WTC11 (cell line): ENCODE data around the gene THUMPD3. TPM values are rescaled to one million over a fixed set of nuclear protein-coding genes. Genes with fewer than 3 reads are reported as not detected.

Experiments
- ATAC-seq: fragments of 200-7000 bp; cut with Tn5 transposase; 2 replicates; pipeline ENCODE4 v1.10.0; 2021; ENCODE audit warnings: mild to moderate bottlenecking, moderate library complexity
- CTCF ChIA-PET: fragments of 300-600 bp; sonication (Branson Sonifier 250); formaldehyde crosslinking; loops from one replicate; lab custom pipeline; 2021; ENCODE audit warnings: antibody characterized with exemption; lab: Charles Lee
- POLR2A ChIA-PET: fragments of 350-600 bp; sonication (Branson Sonifier 250); formaldehyde crosslinking; loops from one replicate; lab custom pipeline; 2021; ENCODE audit warnings: antibody characterized with exemption; lab: Charles Lee
- DNase-seq: peaks from one replicate; pipeline ENCODE4 v3.0.0; 2021; ENCODE audit warnings: low spot score
- H3K27ac Mint-ChIP-seq: 2 replicates; pipeline ENCODE4 v1.8.0; 2021; ENCODE audit warnings: mixed read lengths
- H3K27me3 Mint-ChIP-seq: 2 replicates; pipeline ENCODE4 v1.8.0; 2021; ENCODE audit warnings: low read depth, mild to moderate bottlenecking, moderate library complexity, mixed read lengths
- H3K36me3 Mint-ChIP-seq: 2 replicates; pipeline ENCODE4 v1.8.0; 2021; ENCODE audit warnings: mixed read lengths
- H3K4me1 Mint-ChIP-seq: 2 replicates; pipeline ENCODE4 v1.8.0; 2022; ENCODE audit warnings: mixed read lengths
- H3K4me3 Mint-ChIP-seq: 2 replicates; pipeline ENCODE4 v1.8.0; 2021; ENCODE audit warnings: mild to moderate bottlenecking, moderate library complexity, mixed read lengths
- H3K9me3 Mint-ChIP-seq: 2 replicates; pipeline ENCODE4 v1.8.0; 2021; ENCODE audit warnings: mixed read lengths
- ATF1 ChIP-seq: sonication (generic); formaldehyde crosslinking; IDR thresholded peaks from 2 replicates; pipeline ENCODE4 v1.8.1; 2023; ENCODE audit warnings: mild to moderate bottlenecking, moderate library complexity, missing genetic modification reagents
- CREM ChIP-seq: sonication (generic); formaldehyde crosslinking; IDR thresholded peaks from 2 replicates; pipeline ENCODE4 v1.8.1; 2022; ENCODE audit warnings: mild to moderate bottlenecking, missing genetic modification reagents, moderate library complexity
- ELF4 ChIP-seq: sonication (generic); formaldehyde crosslinking; IDR thresholded peaks from 2 replicates; pipeline ENCODE4 v1.8.1; 2022; ENCODE audit warnings: low read depth, mild to moderate bottlenecking, moderate library complexity, missing genetic modification reagents
- EMX1 ChIP-seq: fragments of 250-450 bp; sonication (Bioruptor Pico); IDR thresholded peaks from 2 replicates; pipeline ENCODE4 v1.8.0; 2021; ENCODE audit warnings: mild to moderate bottlenecking
- FOXP1 ChIP-seq: sonication (generic); formaldehyde crosslinking; IDR thresholded peaks from 2 replicates; pipeline ENCODE4 v1.8.0; 2022; ENCODE audit warnings: missing genetic modification reagents, mild to moderate bottlenecking, moderate library complexity, borderline replicate concordance
- HMGA2 ChIP-seq: fragments of 250-450 bp; sonication (Bioruptor Pico); IDR thresholded peaks from 2 replicates; pipeline ENCODE4 v1.4.0; 2021; ENCODE audit warnings: mild to moderate bottlenecking, moderate library complexity
- NFATC4 ChIP-seq: fragments of 250-450 bp; sonication (Bioruptor Pico); IDR thresholded peaks from 2 replicates; pipeline ENCODE4 v1.9.0; 2021; ENCODE audit warnings: mild to moderate bottlenecking
- NR2C2 ChIP-seq: sonication (generic); formaldehyde crosslinking; IDR thresholded peaks from 2 replicates; pipeline ENCODE4 v1.8.0; 2022; ENCODE audit warnings: mild to moderate bottlenecking, missing genetic modification reagents
- ZNF121 ChIP-seq: sonication (generic); formaldehyde crosslinking; IDR thresholded peaks from 2 replicates; pipeline ENCODE4 v1.8.0; 2023; ENCODE audit warnings: missing genetic modification reagents
- ZNF232 ChIP-seq: sonication (generic); formaldehyde crosslinking; IDR thresholded peaks from 2 replicates; pipeline ENCODE4 v1.8.0; 2022; ENCODE audit warnings: mild to moderate bottlenecking, missing genetic modification reagents
- ZNF396 ChIP-seq: fragments of 250-450 bp; sonication (Bioruptor Pico); IDR thresholded peaks from 2 replicates; pipeline ENCODE4 v1.8.0; 2021; ENCODE audit warnings: mild to moderate bottlenecking, moderate library complexity, borderline replicate concordance
- ZNF416 ChIP-seq: fragments of 250-450 bp; sonication (Bioruptor Pico); IDR thresholded peaks from 2 replicates; pipeline ENCODE4 v1.9.0; 2021; ENCODE audit warnings: mild to moderate bottlenecking, inconsistent platforms
- ZNF671 ChIP-seq: fragments of 250-450 bp; sonication (Bioruptor Pico); IDR thresholded peaks from 2 replicates; pipeline ENCODE4 v1.8.0; 2021; ENCODE audit warnings: mild to moderate bottlenecking
- total RNA-seq: library from RNA; stranded (reverse); gene quantifications from 3 replicates; pipeline ENCODE4 v1.2.3, GENCODE V29; 2021
- TF ChIP-seq, protein P1 (sequence below): fragments of 250-450 bp; sonication (Bioruptor Pico); IDR thresholded peaks from 2 replicates; pipeline ENCODE4 v1.8.0; 2021; ENCODE audit warnings: mild to moderate bottlenecking
- TF ChIP-seq, protein P2 (sequence below): sonication (generic); formaldehyde crosslinking; IDR thresholded peaks from 2 replicates; pipeline ENCODE4 v1.8.0; 2022; ENCODE audit warnings: mild to moderate bottlenecking, missing genetic modification reagents
- TF ChIP-seq, protein P3 (sequence below): fragments of 250-450 bp; sonication (Bioruptor Pico); IDR thresholded peaks from 2 replicates; pipeline ENCODE4 v1.9.0; 2021; ENCODE audit warnings: mild to moderate bottlenecking
- TF ChIP-seq, protein P4 (sequence below): sonication (generic); formaldehyde crosslinking; conservative IDR thresholded peaks from 2 replicates; pipeline ENCODE4 v1.8.1; 2022; ENCODE audit warnings: mild to moderate bottlenecking, missing genetic modification reagents

Gene THUMPD3
- total RNA-seq, 1 experiment from 2014 or later = 67.5 TPM

- Mint-ChIP-seq H3K9me3 (peaks cover 4% of the 10 kb centered on the region; the same call in 1 of the 2 replicates), H3K4me1 (peaks cover 49% of the 10 kb centered on the region), H3K27me3 (no peaks in the 10 kb centered on the region), H3K36me3 (peaks cover 14% of the 10 kb centered on the region), H3K4me3 (no peak overlapping the region), H3K27ac (no peak overlapping the region)
- no peak for DNase-seq
- ChIA-PET POLR2A (no interaction called here), CTCF (no interaction called here)
- TF ChIP-seq ZNF121 (CRISPR knock-in tag) (peak; percentile 64; the same call in 1 of the 2 replicates), ELF4 (CRISPR knock-in tag) (no peak)
- TF ChIP-seq, protein P1, sequence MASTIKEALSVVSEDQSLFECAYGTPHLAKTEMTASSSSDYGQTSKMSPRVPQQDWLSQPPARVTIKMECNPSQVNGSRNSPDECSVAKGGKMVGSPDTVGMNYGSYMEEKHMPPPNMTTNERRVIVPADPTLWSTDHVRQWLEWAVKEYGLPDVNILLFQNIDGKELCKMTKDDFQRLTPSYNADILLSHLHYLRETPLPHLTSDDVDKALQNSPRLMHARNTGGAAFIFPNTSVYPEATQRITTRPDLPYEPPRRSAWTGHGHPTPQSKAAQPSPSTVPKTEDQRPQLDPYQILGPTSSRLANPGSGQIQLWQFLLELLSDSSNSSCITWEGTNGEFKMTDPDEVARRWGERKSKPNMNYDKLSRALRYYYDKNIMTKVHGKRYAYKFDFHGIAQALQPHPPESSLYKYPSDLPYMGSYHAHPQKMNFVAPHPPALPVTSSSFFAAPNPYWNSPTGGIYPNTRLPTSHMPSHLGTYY (CRISPR knock-in tag) = no peak
- ATAC-seq = no peak
Measured at GRCh38 chr3:9412293-9412692, 49.4 kb downstream of the THUMPD3 start.

- Mint-ChIP-seq H3K36me3 (peaks cover 6% of the 10 kb centered on the region), H3K4me1 (peaks cover 41% of the 10 kb centered on the region), H3K9me3 (no peaks in the 10 kb centered on the region), H3K27me3 (no peaks in the 10 kb centered on the region)
- ChIA-PET CTCF (interaction anchor here (1.1 kb wide), 1 partner anchor 62 kb away, joined by 3 read pairs; no protein-coding TSS in a partner anchor), POLR2A (no interaction called here)
- no peak for ATAC-seq
- DNase-seq = no peak
- no peak for TF ChIP-seq NR2C2 (CRISPR knock-in tag)
- TF ChIP-seq HMGA2 = no peak
- TF ChIP-seq, protein P2, sequence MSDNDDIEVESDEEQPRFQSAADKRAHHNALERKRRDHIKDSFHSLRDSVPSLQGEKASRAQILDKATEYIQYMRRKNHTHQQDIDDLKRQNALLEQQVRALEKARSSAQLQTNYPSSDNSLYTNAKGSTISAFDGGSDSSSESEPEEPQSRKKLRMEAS (CRISPR knock-in tag) = no peak
- no peak for TF ChIP-seq CREM (CRISPR knock-in tag)
- no peak for TF ChIP-seq ZNF396 (CRISPR knock-in tag)
- no peak for TF ChIP-seq ZNF121 (CRISPR knock-in tag)
- TF ChIP-seq FOXP1 (CRISPR knock-in tag) = no peak
- TF ChIP-seq, all 79 proteins: peak for 0
- Mint-ChIP-seq H3K4me3 (no peak overlapping the region), H3K27ac (no peak overlapping the region)
Measured at GRCh38 chr3:9414826-9415225, 52.0 kb downstream of the THUMPD3 start.

DNA sequence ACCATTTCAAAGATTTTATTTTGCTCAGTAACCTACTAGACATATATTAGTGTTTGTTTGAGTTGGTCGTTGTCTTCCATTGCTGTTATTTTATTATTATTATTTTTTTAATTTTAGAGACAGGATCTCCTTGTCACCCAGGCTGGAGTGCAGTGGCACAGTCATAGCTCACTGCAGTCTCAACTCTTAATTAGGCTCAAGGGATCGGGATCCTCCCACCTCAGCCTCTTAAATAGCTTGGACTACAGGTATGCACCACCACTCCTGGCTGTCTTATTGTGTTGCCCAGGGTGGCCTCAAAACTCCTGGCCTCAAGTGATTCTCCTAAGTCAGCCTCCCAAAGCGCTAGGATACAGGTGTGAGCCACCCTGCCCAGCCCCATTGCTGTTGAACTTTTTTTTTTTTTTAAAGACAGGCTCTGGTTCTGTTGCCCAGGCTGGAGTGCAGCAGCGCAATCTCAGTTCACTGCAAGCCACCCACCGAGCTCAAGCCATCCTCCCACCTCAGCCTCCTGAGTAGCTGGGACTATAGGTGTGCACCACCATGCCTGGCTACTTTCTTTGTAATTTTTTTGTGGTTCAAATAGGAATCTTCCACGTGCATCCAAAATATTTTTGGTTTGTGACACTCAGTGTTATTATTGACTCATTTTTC, 52.8 kb downstream of the THUMPD3 start:
- ChIA-PET CTCF (interaction anchor here (0.6 to 1.1 kb wide), 3 partner anchors 62 to 232 kb away, joined by 3 read pairs; no protein-coding TSS in a partner anchor), POLR2A (interaction anchor here (1.8 kb wide), 1 partner anchor 16 kb away, joined by 6 read pairs; no protein-coding TSS in a partner anchor)
- peak; percentile 39 for ATAC-seq

More for the DNA sequence above, 52.8 kb downstream of the THUMPD3 start:
- 0 out of 2 replicates have a peak overlapping the region, but pooled peaks have one; percentile 80 for H3K27ac Mint-ChIP-seq
- peaks cover 4% of the 10 kb centered on the region for H3K36me3 Mint-ChIP-seq
- peaks cover 36% of the 10 kb centered on the region for H3K4me1 Mint-ChIP-seq
- no peak for DNase-seq
- no peak overlapping the region for H3K4me3 Mint-ChIP-seq
- TF ChIP-seq ZNF416 (CRISPR knock-in tag) (no peak), NFATC4 (no peak), EMX1 (CRISPR knock-in tag) (no peak), ATF1 (CRISPR knock-in tag) (no peak), ELF4 (CRISPR knock-in tag) (no peak), ZNF232 (no peak), HMGA2 (no peak), FOXP1 (CRISPR knock-in tag) (no peak), ZNF671 (CRISPR knock-in tag) (no peak)
- TF ChIP-seq, protein P1 (CRISPR knock-in tag) = no peak
- TF ChIP-seq, protein P3, sequence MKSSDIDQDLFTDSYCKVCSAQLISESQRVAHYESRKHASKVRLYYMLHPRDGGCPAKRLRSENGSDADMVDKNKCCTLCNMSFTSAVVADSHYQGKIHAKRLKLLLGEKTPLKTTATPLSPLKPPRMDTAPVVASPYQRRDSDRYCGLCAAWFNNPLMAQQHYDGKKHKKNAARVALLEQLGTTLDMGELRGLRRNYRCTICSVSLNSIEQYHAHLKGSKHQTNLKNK = no peak
- TF ChIP-seq, protein P4, sequence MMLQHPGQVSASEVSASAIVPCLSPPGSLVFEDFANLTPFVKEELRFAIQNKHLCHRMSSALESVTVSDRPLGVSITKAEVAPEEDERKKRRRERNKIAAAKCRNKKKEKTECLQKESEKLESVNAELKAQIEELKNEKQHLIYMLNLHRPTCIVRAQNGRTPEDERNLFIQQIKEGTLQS = no peak
- no peaks in the 10 kb centered on the region for H3K9me3 Mint-ChIP-seq
- no peaks in the 10 kb centered on the region for H3K27me3 Mint-ChIP-seq
